Keratinocyte (primary cell): ENCODE data around the gene NCKAP5. TPM values are rescaled to one million over a fixed set of nuclear protein-coding genes. Genes with fewer than 3 reads are reported as not detected.

Experiments used
- DNase-seq: peaks from one replicate; pipeline ENCODE4 v3.0.0-alpha.2; 2011; ENCODE audit warnings: low read depth, missing footprints, low spot score
- FAIRE-seq: peaks from 2 replicates; lab custom pipeline; 2011; peaks lifted over from hg19 to GRCh38; lab: Jason Lieb, UNC
- H2AFZ ChIP-seq: 2 replicates; pipeline ENCODE4 v1.6.0; 2012; ENCODE audit warnings: low read length, control low read depth, inconsistent platforms; ENCODE audit not compliant: control insufficient read depth
- H3K27ac ChIP-seq: 2 replicates; pipeline ENCODE4 v1.5.1; 2011; ENCODE audit warnings: low read length; ENCODE audit not compliant: control insufficient read depth, insufficient read depth
- H3K27me3 ChIP-seq: 3 replicates; pipeline ENCODE4 v1.6.0; 2011; ENCODE audit warnings: low read length; ENCODE audit not compliant: control insufficient read depth, insufficient read depth; ENCODE audit errors: extremely low read depth
- H3K36me3 ChIP-seq, 2 experiments: 2 replicates in 1 of 2; 3 replicates in 1 of 2; pipeline ENCODE4 v1.5.1; 2011; ENCODE audit warnings: low read length in 2 of 2, mild to moderate bottlenecking in 1 of 2; ENCODE audit not compliant: control insufficient read depth in 2 of 2, insufficient read depth in 2 of 2; ENCODE audit errors: extremely low read depth in 1 of 2
- H3K4me1 ChIP-seq: 3 replicates; pipeline ENCODE4 v1.5.1; 2011; ENCODE audit warnings: low read length; ENCODE audit not compliant: control insufficient read depth, insufficient read depth; ENCODE audit errors: extremely low read depth
- H3K4me2 ChIP-seq: 3 replicates; pipeline ENCODE4 v1.6.0; 2011; ENCODE audit warnings: low read depth, low read length; ENCODE audit not compliant: control insufficient read depth, insufficient read depth; ENCODE audit errors: extremely low read depth
- H3K4me3 ChIP-seq, 3 experiments: fragments of 200-600 bp in 1 of 3; sonication (generic) in 1 of 3; 2 replicates in 2 of 3; 3 replicates in 1 of 3; pipeline ENCODE4 v1.5.1; 2011 to 2016; ENCODE audit warnings: low read length in 3 of 3, mild to moderate bottlenecking in 3 of 3, control low read depth in 2 of 3, inconsistent platforms in 1 of 3, low read depth in 1 of 3, mixed read lengths in 1 of 3, mixed run types in 1 of 3, moderate library complexity in 1 of 3; ENCODE audit not compliant: control insufficient read depth in 2 of 3, insufficient read depth in 2 of 3; ENCODE audit errors: extremely low read depth in 1 of 3
- H3K79me2 ChIP-seq: 2 replicates; pipeline ENCODE4 v1.6.0; 2012; ENCODE audit warnings: low read length; ENCODE audit not compliant: control insufficient read depth, insufficient read depth
- H3K9ac ChIP-seq: 3 replicates; pipeline ENCODE4 v1.6.0; 2011; ENCODE audit warnings: low read length; ENCODE audit not compliant: control insufficient read depth, insufficient read depth; ENCODE audit errors: extremely low read depth
- H3K9me1 ChIP-seq: 3 replicates; pipeline ENCODE4 v1.6.0; 2011; ENCODE audit warnings: low read length; ENCODE audit not compliant: control insufficient read depth, insufficient read depth; ENCODE audit errors: extremely low read depth
- H3K9me3 ChIP-seq: 2 replicates; pipeline ENCODE4 v1.5.1; 2012; ENCODE audit warnings: low read depth, low read length; ENCODE audit not compliant: control insufficient read depth
- H4K20me1 ChIP-seq: 3 replicates; pipeline ENCODE4 v1.6.0; 2011; ENCODE audit warnings: low read length; ENCODE audit not compliant: control insufficient read depth, insufficient read depth; ENCODE audit errors: extremely low read depth
- EZH2 ChIP-seq: IDR thresholded peaks from one replicate; pipeline ENCODE4 v1.6.1; 2012; ENCODE audit warnings: inconsistent platforms, mild to moderate bottlenecking, low read length, moderate library complexity
- dilution Hi-C: fragments of 300-500 bp; cut with MboI; formaldehyde crosslinking; loops from one replicate; pipeline ENCODE4 v1.7.0; 2020; ENCODE audit warnings: low sequenced_read_pairs; ENCODE audit not compliant: extremely low pct_ligation_motif_present
- polyA plus RNA-seq, 5 experiments: library from polyadenylated mRNA; depleted of rRNA in 3 of 5; stranded (reverse) in 3 of 5; stranded (forward) in 1 of 5; unstranded in 1 of 5; fragments of >200 nt; gene quantifications; 1 replicate in 1 of 5; 2 replicates in 3 of 5; 3 replicates in 1 of 5; pipeline versions ENCODE4 v1.2.1 to v1.2.3, GENCODE V29; 2011 to 2012; ENCODE audit warnings: missing spikeins in 2 of 5, low read depth in 1 of 5, low replicate concordance in 1 of 5
- TF ChIP-seq, protein P1 (sequence below), 3 experiments: IDR thresholded peaks in 1 of 3; conservative IDR thresholded peaks in 1 of 3; optimal IDR thresholded peaks in 1 of 3; 2 replicates in 2 of 3; 3 replicates in 1 of 3; pipeline versions ENCODE3 to v1.5.1; 2011; ENCODE audit warnings: low read length in 3 of 3, mild to moderate bottlenecking in 3 of 3, moderate library complexity in 2 of 3, control low read depth in 1 of 3, inconsistent platforms in 1 of 3; ENCODE audit not compliant: insufficient read depth in 2 of 3; ENCODE audit errors: extremely low read depth in 1 of 3

Gene NCKAP5
- polyA plus RNA-seq, 1 donor (not counting 4 experiments of a cell fraction or from before 2014, with no cell fraction given), result 3.6 TPM

DNA sequence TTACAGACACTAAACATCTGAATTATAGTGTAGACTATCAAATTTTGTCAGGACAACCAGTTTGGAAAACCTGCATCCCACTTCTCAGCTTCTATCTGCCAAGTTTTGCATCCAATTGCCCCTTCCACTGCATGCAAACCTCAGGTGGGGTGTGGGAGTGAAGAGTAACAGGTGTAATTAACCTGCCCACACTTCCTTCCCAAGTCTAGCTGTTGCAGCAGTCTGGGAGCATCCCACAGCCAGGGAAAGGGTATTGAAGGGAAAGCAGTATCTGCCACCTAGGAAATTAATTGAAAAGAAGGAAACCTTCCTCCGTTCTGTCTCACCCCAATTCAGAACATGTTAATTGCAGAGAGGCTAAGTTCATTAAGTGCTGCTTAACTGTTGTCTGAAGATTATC lies 189.9 kb downstream of the NCKAP5 start:
- H3K36me3 ChIP-seq, result no peaks in the 10 kb centered on the region
- H3K9me1 ChIP-seq, result no peaks in the 10 kb centered on the region
- peak overlapping the region; percentile 38 for H3K27ac ChIP-seq
- H2AFZ ChIP-seq, result no peak overlapping the region
- H3K79me2 ChIP-seq, result no peaks in the 10 kb centered on the region
- no peaks in the 10 kb centered on the region for H3K9me3 ChIP-seq
- H3K4me2 ChIP-seq, result peak overlapping the region; percentile 8
- no peak overlapping the region for H3K9ac ChIP-seq
- TF ChIP-seq EZH2, result no peak
- TF ChIP-seq, protein P1, sequence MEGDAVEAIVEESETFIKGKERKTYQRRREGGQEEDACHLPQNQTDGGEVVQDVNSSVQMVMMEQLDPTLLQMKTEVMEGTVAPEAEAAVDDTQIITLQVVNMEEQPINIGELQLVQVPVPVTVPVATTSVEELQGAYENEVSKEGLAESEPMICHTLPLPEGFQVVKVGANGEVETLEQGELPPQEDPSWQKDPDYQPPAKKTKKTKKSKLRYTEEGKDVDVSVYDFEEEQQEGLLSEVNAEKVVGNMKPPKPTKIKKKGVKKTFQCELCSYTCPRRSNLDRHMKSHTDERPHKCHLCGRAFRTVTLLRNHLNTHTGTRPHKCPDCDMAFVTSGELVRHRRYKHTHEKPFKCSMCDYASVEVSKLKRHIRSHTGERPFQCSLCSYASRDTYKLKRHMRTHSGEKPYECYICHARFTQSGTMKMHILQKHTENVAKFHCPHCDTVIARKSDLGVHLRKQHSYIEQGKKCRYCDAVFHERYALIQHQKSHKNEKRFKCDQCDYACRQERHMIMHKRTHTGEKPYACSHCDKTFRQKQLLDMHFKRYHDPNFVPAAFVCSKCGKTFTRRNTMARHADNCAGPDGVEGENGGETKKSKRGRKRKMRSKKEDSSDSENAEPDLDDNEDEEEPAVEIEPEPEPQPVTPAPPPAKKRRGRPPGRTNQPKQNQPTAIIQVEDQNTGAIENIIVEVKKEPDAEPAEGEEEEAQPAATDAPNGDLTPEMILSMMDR (optimal IDR thresholded peaks at IDR 0.05 in 1 of 3, IDR thresholded peaks at IDR 0.05 in 1 of 3, conservative IDR thresholded peaks at IDR 0.05 in 1 of 3; ENCODE audit: extremely low read depth in 1 of 3, insufficient read depth in 2 of 3, low read length in 3 of 3), result no peak
- dilution Hi-C loops, result no loop called here
- FAIRE-seq (peak; percentile 64), DNase-seq (no peak)
- no peaks in the 10 kb centered on the region for H4K20me1 ChIP-seq
- H3K4me3 ChIP-seq, result no peak overlapping the region
- no peaks in the 10 kb centered on the region for H3K27me3 ChIP-seq
- H3K4me1 ChIP-seq, result peaks cover 47% of the 10 kb centered on the region

DNA sequence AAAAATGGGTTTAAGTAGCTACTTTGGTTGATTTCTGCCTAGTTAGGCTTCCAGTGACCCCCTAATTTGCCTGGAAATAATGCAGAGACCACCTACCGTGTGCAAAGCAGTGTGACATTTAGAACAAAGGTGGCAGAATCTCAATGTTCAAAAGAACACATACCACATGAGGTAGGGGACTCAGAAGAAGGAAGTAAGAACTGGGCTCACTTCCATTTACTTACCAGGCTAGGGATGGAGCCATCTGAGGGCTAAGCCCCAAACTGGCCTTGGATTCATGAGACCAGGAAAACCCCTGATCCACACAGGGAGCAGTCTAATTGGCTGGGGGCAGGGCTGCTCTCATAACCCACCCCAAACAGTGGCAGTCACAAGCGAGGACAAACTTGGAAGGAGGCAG lies 190.7 kb downstream of the NCKAP5 start:
- no peak for TF ChIP-seq EZH2
- FAIRE-seq (no peak), DNase-seq (no peak)
- no peaks in the 10 kb centered on the region for H4K20me1 ChIP-seq
- H3K9me3 ChIP-seq, result no peaks in the 10 kb centered on the region
- dilution Hi-C loops, result no loop called here
- H2AFZ ChIP-seq, result no peak overlapping the region
- no peaks in the 10 kb centered on the region for H3K79me2 ChIP-seq
- H3K27ac ChIP-seq, result peak overlapping the region; percentile 10
- H3K9me1 ChIP-seq, result no peaks in the 10 kb centered on the region
- no peak overlapping the region for H3K4me3 ChIP-seq
- no peaks in the 10 kb centered on the region for H3K27me3 ChIP-seq
- H3K36me3 ChIP-seq, result no peaks in the 10 kb centered on the region
- H3K9ac ChIP-seq, result no peak overlapping the region
- H3K4me1 ChIP-seq, result peaks cover 47% of the 10 kb centered on the region
- no peak overlapping the region for H3K4me2 ChIP-seq

DNA sequence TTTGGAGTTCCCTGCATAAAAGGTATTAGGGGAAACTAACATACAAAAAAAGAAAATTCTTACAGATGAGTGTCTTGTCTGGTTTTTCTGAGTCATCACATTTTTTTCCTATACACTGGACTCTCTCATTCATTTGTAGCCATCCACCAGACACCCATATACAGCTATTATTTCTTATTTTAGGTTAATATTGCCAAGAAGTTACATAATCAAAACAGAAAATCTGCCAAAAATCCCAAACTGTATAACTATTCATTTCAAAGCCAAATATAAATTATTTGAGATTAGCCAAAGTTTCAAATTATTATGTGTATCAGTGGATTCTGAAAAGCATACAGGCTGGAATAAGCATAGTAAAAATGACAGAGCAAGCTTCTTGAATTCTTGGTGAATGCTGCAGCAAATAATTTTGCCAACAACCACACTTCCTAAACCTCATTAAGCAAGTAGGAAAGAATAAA lies 191.2 kb downstream of the NCKAP5 start:
- Histone ChIP-seq H4K20me1 (no peaks in the 10 kb centered on the region), H3K27me3 (no peaks in the 10 kb centered on the region), H3K36me3 (no peaks in the 10 kb centered on the region), H3K27ac (peak overlapping the region; percentile 2), H3K79me2 (no peaks in the 10 kb centered on the region), H3K9ac (no peak overlapping the region), H3K4me1 (peaks cover 47% of the 10 kb centered on the region), H3K9me1 (no peaks in the 10 kb centered on the region), H3K9me3 (no peaks in the 10 kb centered on the region), H3K4me3 (no peak overlapping the region), H2AFZ (no peak overlapping the region), H3K4me2 (no peak overlapping the region)
- dilution Hi-C loops, result no loop called here
- FAIRE-seq (no peak), DNase-seq (no peak)
- TF ChIP-seq EZH2, result no peak
- TF ChIP-seq, protein P1 (optimal IDR thresholded peaks at IDR 0.05 in 1 of 3, IDR thresholded peaks at IDR 0.05 in 1 of 3, conservative IDR thresholded peaks at IDR 0.05 in 1 of 3; ENCODE audit: extremely low read depth in 1 of 3, insufficient read depth in 2 of 3, low read length in 3 of 3), result no peak
